ENCODE measurements around the gene MDFIC2. TPM values are rescaled to one million over a fixed set of nuclear protein-coding genes. Genes with fewer than 3 reads are reported as not detected.

The MDFIC2 gene
- total and polyA plus RNA-seq, 2 experiments from 2014 or later, result not detected

GRCh38 chr3:70342149-70342548 is 29.7 kb upstream of the MDFIC2 start:
- no peak overlapping the region for H3K4me2 ChIP-seq
- H3K4me1 Mint-ChIP-seq, result no peaks in the 10 kb centered on the region
- DNase-seq (ENCODE audit: low spot score) (no peak), ATAC-seq (no peak)
- H3K27ac ChIP-seq (ENCODE audit: low read depth), result no peak overlapping the region
- H3K4me3 Mint-ChIP-seq, result no peak overlapping the region
- no peaks in the 10 kb centered on the region for H3F3A ChIP-seq (replicated peaks; ENCODE audit: low read depth)
- TF ChIP-seq ETS1 (IDR thresholded peaks at IDR 0.05) (no peak), CREB1 (CRISPR knock-in tag; IDR thresholded peaks at IDR 0.05; ENCODE audit: low read depth) (no peak), CTCF (conservative IDR thresholded peaks at IDR 0.05; ENCODE audit: low read depth in 2 of 2) (no peak), ZNF114 (CRISPR knock-in tag; IDR thresholded peaks at IDR 0.05) (no peak), NANOG (IDR thresholded peaks at IDR 0.05; ENCODE audit: borderline replicate concordance) (no peak), ZNF462 (CRISPR knock-in tag; IDR thresholded peaks at IDR 0.05) (no peak), EZH2 (IDR thresholded peaks at IDR 0.05; ENCODE audit: low read depth, unreplicated experiment) (no peak), STAT1 (IDR thresholded peaks at IDR 0.05; ENCODE audit: unreplicated experiment) (no peak), JUNB (IDR thresholded peaks at IDR 0.05; ENCODE audit: unreplicated experiment) (no peak), REST (IDR thresholded peaks at IDR 0.05; ENCODE audit: unreplicated experiment) (no peak), EZH2phosphoT487 (IDR thresholded peaks at IDR 0.05; ENCODE audit: unreplicated experiment) (no peak), POLR2AphosphoS5 (IDR thresholded peaks at IDR 0.05; ENCODE audit: low read depth) (no peak), ZNF331 (CRISPR knock-in tag; IDR thresholded peaks at IDR 0.05; ENCODE audit: low read depth) (no peak)
- H3K9me2 ChIP-seq (ENCODE audit: insufficient read depth), result 0 out of 2 replicates have a peak, but pooled peaks cover 4% of the 10 kb centered on the region
- H3K36me3 Mint-ChIP-seq (ENCODE audit: low read depth), result no peaks in the 10 kb centered on the region
- H3K4me1 ChIP-seq (ENCODE audit: insufficient read depth), result no peaks in the 10 kb centered on the region
- no peaks in the 10 kb centered on the region for H3K79me2 ChIP-seq (replicated peaks; ENCODE audit: insufficient read depth)
- H3K27me3 ChIP-seq (ENCODE audit: insufficient read depth), result no peaks in the 10 kb centered on the region
- H3K4me3 ChIP-seq, result no peak overlapping the region
- no peak overlapping the region for H2AFZ ChIP-seq
- H4K20me1 ChIP-seq (replicated peaks; ENCODE audit: insufficient read depth), result no peaks in the 10 kb centered on the region
- no peak overlapping the region for H3K27ac Mint-ChIP-seq
- peaks cover 7% of the 10 kb centered on the region; the same call in 2 of the 3 replicates for H3K9me3 Mint-ChIP-seq
- no peaks in the 10 kb centered on the region for H3K27me3 Mint-ChIP-seq (ENCODE audit: insufficient read depth, low read depth, poor library complexity)
- no peaks in the 10 kb centered on the region for H3K36me3 ChIP-seq (ENCODE audit: insufficient read depth)
